Keratinocyte (primary cell): ENCODE measurements around the gene PHYH. TPM values are rescaled to one million over a fixed set of nuclear protein-coding genes. Genes with fewer than 3 reads are reported as not detected.

Experiments
- DNase-seq: peaks from one replicate; pipeline ENCODE4 v3.0.0-alpha.2; 2011; ENCODE audit warnings: low read depth, missing footprints, low spot score
- FAIRE-seq: peaks from 2 replicates; lab custom pipeline; 2011; peaks lifted over from hg19 to GRCh38; lab: Jason Lieb, UNC
- H2AFZ ChIP-seq: 2 replicates; pipeline ENCODE4 v1.6.0; 2012; ENCODE audit warnings: low read length, control low read depth, inconsistent platforms; ENCODE audit not compliant: control insufficient read depth
- H3K27ac ChIP-seq: 2 replicates; pipeline ENCODE4 v1.5.1; 2011; ENCODE audit warnings: low read length; ENCODE audit not compliant: control insufficient read depth, insufficient read depth
- H3K27me3 ChIP-seq: 3 replicates; pipeline ENCODE4 v1.6.0; 2011; ENCODE audit warnings: low read length; ENCODE audit not compliant: control insufficient read depth, insufficient read depth; ENCODE audit errors: extremely low read depth
- H3K36me3 ChIP-seq, 2 experiments: 2 replicates in 1 of 2; 3 replicates in 1 of 2; pipeline ENCODE4 v1.5.1; 2011; ENCODE audit warnings: low read length in 2 of 2, mild to moderate bottlenecking in 1 of 2; ENCODE audit not compliant: control insufficient read depth in 2 of 2, insufficient read depth in 2 of 2; ENCODE audit errors: extremely low read depth in 1 of 2
- H3K4me1 ChIP-seq: 3 replicates; pipeline ENCODE4 v1.5.1; 2011; ENCODE audit warnings: low read length; ENCODE audit not compliant: control insufficient read depth, insufficient read depth; ENCODE audit errors: extremely low read depth
- H3K4me2 ChIP-seq: 3 replicates; pipeline ENCODE4 v1.6.0; 2011; ENCODE audit warnings: low read depth, low read length; ENCODE audit not compliant: control insufficient read depth, insufficient read depth; ENCODE audit errors: extremely low read depth
- H3K4me3 ChIP-seq, 3 experiments: fragments of 200-600 bp in 1 of 3; sonication (generic) in 1 of 3; 2 replicates in 2 of 3; 3 replicates in 1 of 3; pipeline ENCODE4 v1.5.1; 2011 to 2016; ENCODE audit warnings: low read length in 3 of 3, mild to moderate bottlenecking in 3 of 3, control low read depth in 2 of 3, inconsistent platforms in 1 of 3, low read depth in 1 of 3, mixed read lengths in 1 of 3, mixed run types in 1 of 3, moderate library complexity in 1 of 3; ENCODE audit not compliant: control insufficient read depth in 2 of 3, insufficient read depth in 2 of 3; ENCODE audit errors: extremely low read depth in 1 of 3
- H3K79me2 ChIP-seq: 2 replicates; pipeline ENCODE4 v1.6.0; 2012; ENCODE audit warnings: low read length; ENCODE audit not compliant: control insufficient read depth, insufficient read depth
- H3K9ac ChIP-seq: 3 replicates; pipeline ENCODE4 v1.6.0; 2011; ENCODE audit warnings: low read length; ENCODE audit not compliant: control insufficient read depth, insufficient read depth; ENCODE audit errors: extremely low read depth
- H3K9me1 ChIP-seq: 3 replicates; pipeline ENCODE4 v1.6.0; 2011; ENCODE audit warnings: low read length; ENCODE audit not compliant: control insufficient read depth, insufficient read depth; ENCODE audit errors: extremely low read depth
- H3K9me3 ChIP-seq: 2 replicates; pipeline ENCODE4 v1.5.1; 2012; ENCODE audit warnings: low read depth, low read length; ENCODE audit not compliant: control insufficient read depth
- H4K20me1 ChIP-seq: 3 replicates; pipeline ENCODE4 v1.6.0; 2011; ENCODE audit warnings: low read length; ENCODE audit not compliant: control insufficient read depth, insufficient read depth; ENCODE audit errors: extremely low read depth
- EZH2 ChIP-seq: IDR thresholded peaks from one replicate; pipeline ENCODE4 v1.6.1; 2012; ENCODE audit warnings: inconsistent platforms, mild to moderate bottlenecking, low read length, moderate library complexity
- dilution Hi-C: fragments of 300-500 bp; cut with MboI; formaldehyde crosslinking; loops from one replicate; pipeline ENCODE4 v1.7.0; 2020; ENCODE audit warnings: low sequenced_read_pairs; ENCODE audit not compliant: extremely low pct_ligation_motif_present
- polyA plus RNA-seq, 5 experiments: library from polyadenylated mRNA; depleted of rRNA in 3 of 5; stranded (reverse) in 3 of 5; stranded (forward) in 1 of 5; unstranded in 1 of 5; fragments of >200 nt; gene quantifications; 1 replicate in 1 of 5; 2 replicates in 3 of 5; 3 replicates in 1 of 5; pipeline versions ENCODE4 v1.2.1 to v1.2.3, GENCODE V29; 2011 to 2012; ENCODE audit warnings: missing spikeins in 2 of 5, low read depth in 1 of 5, low replicate concordance in 1 of 5
- TF ChIP-seq, protein P1 (sequence below), 3 experiments: IDR thresholded peaks in 1 of 3; conservative IDR thresholded peaks in 1 of 3; optimal IDR thresholded peaks in 1 of 3; 2 replicates in 2 of 3; 3 replicates in 1 of 3; pipeline versions ENCODE3 to v1.5.1; 2011; ENCODE audit warnings: low read length in 3 of 3, mild to moderate bottlenecking in 3 of 3, moderate library complexity in 2 of 3, control low read depth in 1 of 3, inconsistent platforms in 1 of 3; ENCODE audit not compliant: insufficient read depth in 2 of 3; ENCODE audit errors: extremely low read depth in 1 of 3

Gene PHYH
- polyA plus RNA-seq, 1 donor (not counting 4 experiments of a cell fraction or from before 2014, with no cell fraction given), result 11.5 TPM

DNA sequence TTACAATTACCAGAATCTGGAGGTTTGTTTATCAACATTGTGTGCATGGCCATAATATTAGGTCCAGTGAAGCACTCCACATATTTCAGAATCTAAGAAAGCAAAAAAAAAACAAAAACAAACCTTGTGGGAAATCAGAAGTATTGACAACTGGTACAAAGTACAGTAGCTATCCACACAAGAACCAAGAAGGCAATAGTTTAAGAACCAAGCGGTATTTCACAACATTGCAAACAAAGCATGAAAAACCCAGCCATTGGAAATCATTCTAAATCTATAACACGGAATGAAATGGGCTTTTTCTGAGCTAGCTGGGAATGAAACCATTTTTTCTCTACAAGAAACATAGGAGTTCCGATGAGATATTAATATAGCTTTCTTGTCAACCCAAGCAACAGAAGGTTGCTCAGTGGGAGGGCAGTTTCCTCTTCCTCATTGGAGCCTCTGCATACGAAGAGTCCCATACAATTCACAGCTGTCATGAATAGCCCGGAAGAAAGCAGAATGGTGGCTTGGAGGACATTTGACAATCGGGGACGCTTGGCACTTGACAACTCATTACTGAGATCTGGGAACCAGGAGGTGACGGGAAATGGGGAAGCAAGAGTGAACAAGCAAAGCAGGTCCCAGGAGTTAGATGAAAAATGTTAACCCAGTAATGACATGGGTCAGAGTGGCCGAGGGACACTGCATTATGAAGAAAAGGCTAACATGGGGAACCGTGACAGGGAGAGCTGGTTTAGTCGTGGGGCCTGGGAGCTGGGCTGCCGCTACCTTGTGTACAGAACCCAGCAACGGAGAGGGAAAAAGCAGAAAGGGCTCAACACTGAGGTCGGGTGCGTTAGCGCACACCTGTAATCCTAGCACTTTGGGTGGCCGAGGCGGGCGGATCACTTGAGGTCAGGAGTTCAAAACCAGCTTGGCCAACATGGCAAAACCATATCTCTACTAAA is 7.8 kb downstream of the PHYH start:
- no peaks in the 10 kb centered on the region for H3K9me1 ChIP-seq
- no peaks in the 10 kb centered on the region for H3K27me3 ChIP-seq
- no peak overlapping the region for H3K4me3 ChIP-seq
- H3K9ac ChIP-seq, result no peak overlapping the region
- H3K27ac ChIP-seq, result no peak overlapping the region
- no peaks in the 10 kb centered on the region for H3K36me3 ChIP-seq
- no peak overlapping the region for H2AFZ ChIP-seq
- H3K9me3 ChIP-seq, result no peaks in the 10 kb centered on the region
- no peaks in the 10 kb centered on the region for H4K20me1 ChIP-seq
- DNase-seq (no peak), FAIRE-seq (no peak)
- no peak overlapping the region for H3K4me2 ChIP-seq
- dilution Hi-C loops, result no loop called here
- no peaks in the 10 kb centered on the region for H3K79me2 ChIP-seq
- H3K4me1 ChIP-seq, result no peaks in the 10 kb centered on the region
- no peak for TF ChIP-seq EZH2
- TF ChIP-seq, protein P1, sequence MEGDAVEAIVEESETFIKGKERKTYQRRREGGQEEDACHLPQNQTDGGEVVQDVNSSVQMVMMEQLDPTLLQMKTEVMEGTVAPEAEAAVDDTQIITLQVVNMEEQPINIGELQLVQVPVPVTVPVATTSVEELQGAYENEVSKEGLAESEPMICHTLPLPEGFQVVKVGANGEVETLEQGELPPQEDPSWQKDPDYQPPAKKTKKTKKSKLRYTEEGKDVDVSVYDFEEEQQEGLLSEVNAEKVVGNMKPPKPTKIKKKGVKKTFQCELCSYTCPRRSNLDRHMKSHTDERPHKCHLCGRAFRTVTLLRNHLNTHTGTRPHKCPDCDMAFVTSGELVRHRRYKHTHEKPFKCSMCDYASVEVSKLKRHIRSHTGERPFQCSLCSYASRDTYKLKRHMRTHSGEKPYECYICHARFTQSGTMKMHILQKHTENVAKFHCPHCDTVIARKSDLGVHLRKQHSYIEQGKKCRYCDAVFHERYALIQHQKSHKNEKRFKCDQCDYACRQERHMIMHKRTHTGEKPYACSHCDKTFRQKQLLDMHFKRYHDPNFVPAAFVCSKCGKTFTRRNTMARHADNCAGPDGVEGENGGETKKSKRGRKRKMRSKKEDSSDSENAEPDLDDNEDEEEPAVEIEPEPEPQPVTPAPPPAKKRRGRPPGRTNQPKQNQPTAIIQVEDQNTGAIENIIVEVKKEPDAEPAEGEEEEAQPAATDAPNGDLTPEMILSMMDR (optimal IDR thresholded peaks at IDR 0.05 in 1 of 3, IDR thresholded peaks at IDR 0.05 in 1 of 3, conservative IDR thresholded peaks at IDR 0.05 in 1 of 3; ENCODE audit: extremely low read depth in 1 of 3, insufficient read depth in 2 of 3, low read length in 3 of 3), result no peak

DNA sequence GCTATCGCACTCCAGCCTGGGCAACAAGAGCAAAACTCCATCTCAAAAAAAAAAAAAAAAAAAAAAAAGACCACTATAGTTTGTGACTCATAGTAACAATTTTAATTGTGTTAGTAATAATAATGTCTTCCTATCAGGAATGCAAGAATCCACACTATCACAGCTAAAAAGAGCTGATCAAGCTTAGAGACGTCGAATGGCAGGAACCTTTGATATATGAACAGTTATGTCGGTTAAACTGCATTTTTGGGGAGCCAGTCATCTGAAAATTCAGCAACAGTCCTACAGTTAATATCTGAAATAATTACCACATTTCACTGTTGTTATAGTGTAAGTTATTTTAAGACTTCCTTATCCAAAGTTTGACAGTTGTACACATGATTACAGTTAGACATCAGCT is 8.8 kb downstream of the PHYH start:
- Histone ChIP-seq H3K4me3 (no peak overlapping the region), H3K9me3 (no peaks in the 10 kb centered on the region), H3K9ac (no peak overlapping the region), H4K20me1 (no peaks in the 10 kb centered on the region), H3K36me3 (no peaks in the 10 kb centered on the region), H3K79me2 (no peaks in the 10 kb centered on the region), H3K27me3 (no peaks in the 10 kb centered on the region), H3K9me1 (no peaks in the 10 kb centered on the region), H3K4me2 (no peak overlapping the region), H3K4me1 (no peaks in the 10 kb centered on the region), H2AFZ (no peak overlapping the region), H3K27ac (no peak overlapping the region)
- no peak for FAIRE-seq
- no peak for TF ChIP-seq EZH2
- TF ChIP-seq, protein P1 (optimal IDR thresholded peaks at IDR 0.05 in 1 of 3, IDR thresholded peaks at IDR 0.05 in 1 of 3, conservative IDR thresholded peaks at IDR 0.05 in 1 of 3; ENCODE audit: extremely low read depth in 1 of 3, insufficient read depth in 2 of 3, low read length in 3 of 3), result no peak
- dilution Hi-C loops, result no loop called here
- DNase-seq, result no peak
